Iris pigment epithelial cell (primary cell): ENCODE results near the gene ANTXR1.

ENCODE experiments used
- DNase-seq: peaks from one replicate; pipeline ENCODE4 v3.0.0-alpha.2; 2011; ENCODE audit warnings: low read depth

The ANTXR1 gene

GRCh38 chr2:69013142-69013839 lies at the start of gene ANTXR1:
ANTXR1 (plus strand) TSS chr2:69013179; CDS start chr2:69013500, 321 bp downstream.
- peak; percentile 73 for DNase-seq

- DNase-seq = no peak
Observed at GRCh38 chr2:68964282-68964681, 48.7 kb upstream of the ANTXR1 start.

GRCh38 chr2:68968221-68968620 lies 44.8 kb upstream of the ANTXR1 start:
- DNase-seq = no peak

GRCh38 chr2:68969736-68970490 lies 43.1 kb upstream of the ANTXR1 start:
- DNase-seq = no peak

GRCh38 chr2:68970566-68971265 lies 42.3 kb upstream of the ANTXR1 start:
- DNase-seq = no peak

GRCh38 chr2:68971591-68972231 lies 41.3 kb upstream of the ANTXR1 start:
- peak; percentile 94 for DNase-seq

- peak; percentile 38 for DNase-seq
Observed at GRCh38 chr2:68974251-68974650, 38.7 kb upstream of the ANTXR1 start, which contains the start of gene GKN1. GKN1 (plus strand) TSS chr2:68974636; CDS start chr2:68974678, 42 bp downstream.

- peak; percentile 20 for DNase-seq
Observed at GRCh38 chr2:68974946-68975665, 37.9 kb upstream of the ANTXR1 start.

- DNase-seq = no peak
Observed at GRCh38 chr2:68975844-68976243, 37.1 kb upstream of the ANTXR1 start.

- DNase-seq = no peak
Observed at GRCh38 chr2:68977453-68977852, 35.5 kb upstream of the ANTXR1 start.

- no peak for DNase-seq
Observed at GRCh38 chr2:68978098-68978497, 34.9 kb upstream of the ANTXR1 start.

- DNase-seq = peak; percentile 42
Observed at GRCh38 chr2:68980956-68981355, 32.0 kb upstream of the ANTXR1 start.

GRCh38 chr2:68987021-68987503 lies 25.9 kb upstream of the ANTXR1 start:
- no peak for DNase-seq

- no peak for DNase-seq
Observed at GRCh38 chr2:68989035-68989434, 23.9 kb upstream of the ANTXR1 start.

GRCh38 chr2:68992341-68992740 lies 20.6 kb upstream of the ANTXR1 start:
- DNase-seq = no peak

GRCh38 chr2:68992933-68993332 lies 20.0 kb upstream of the ANTXR1 start:
- no peak for DNase-seq

- no peak for DNase-seq
Observed at GRCh38 chr2:68993660-68994059, 19.3 kb upstream of the ANTXR1 start.

- DNase-seq = peak; percentile 43
Observed at GRCh38 chr2:68994864-68995263, 18.1 kb upstream of the ANTXR1 start.

- no peak for DNase-seq
Observed at GRCh38 chr2:68995916-68996315, 17.1 kb upstream of the ANTXR1 start.

GRCh38 chr2:68997401-68997800 lies 15.6 kb upstream of the ANTXR1 start:
- no peak for DNase-seq

- no peak for DNase-seq
Observed at GRCh38 chr2:69001879-69002278, 11.1 kb upstream of the ANTXR1 start.
